A673 (cell line): ENCODE measurements around the gene SYNE1.

Experiments
- EZH2 ChIP-seq: fragments of 200-600 bp; sonication (generic); IDR thresholded peaks from 2 replicates; pipeline ENCODE4 v1.6.1; 2017; ENCODE audit warnings: borderline replicate concordance, low read depth, mild to moderate bottlenecking, mixed read lengths, antibody characterized with exemption, low read length; ENCODE audit not compliant: poor library complexity, severe bottlenecking
- TF ChIP-seq, protein P1 (sequence below): fragments of 300-800, 200-600 bp; sonication (generic); conservative IDR thresholded peaks from 2 replicates; pipeline ENCODE4 v1.5.1; 2017; ENCODE audit warnings: low read depth, mild to moderate bottlenecking, antibody characterized with exemption, low read length, moderate library complexity, mixed read lengths

DNA sequence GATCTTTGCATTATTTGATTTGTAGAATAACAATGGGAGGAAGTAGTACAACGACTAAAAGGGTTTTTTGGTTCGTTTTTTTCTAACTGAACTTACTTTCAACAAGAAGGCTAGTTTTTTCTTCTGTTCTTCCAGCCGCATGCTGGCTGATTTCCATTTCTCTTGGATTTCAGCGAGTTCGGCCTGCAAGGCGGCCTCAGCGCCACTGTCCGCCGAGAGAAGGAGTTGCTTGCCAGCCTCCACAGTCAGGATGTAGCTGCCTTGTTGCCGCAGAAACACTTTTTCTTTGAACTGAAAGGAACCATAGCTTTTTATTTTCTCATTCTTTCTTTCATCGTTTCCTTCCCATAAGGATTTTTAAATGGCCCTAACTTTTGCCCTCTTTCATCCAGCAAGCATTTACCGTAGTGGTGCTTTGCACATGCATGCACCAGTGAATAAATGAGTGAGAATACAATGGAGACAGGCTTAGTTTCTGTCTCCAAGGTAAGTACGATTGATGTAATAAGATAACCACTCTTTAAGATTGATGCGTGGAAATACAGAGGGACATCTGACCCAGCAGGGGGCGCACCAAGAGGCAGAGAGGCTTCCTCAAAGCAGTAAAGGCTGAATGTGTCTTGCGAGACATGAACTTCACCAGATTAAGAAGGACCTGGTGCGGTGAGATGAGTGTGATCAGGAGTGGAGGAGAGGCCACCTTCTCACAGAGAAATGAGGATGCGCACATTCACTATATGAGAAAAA, 430.9 kb downstream of the SYNE1 start:
- TF ChIP-seq, protein P1, sequence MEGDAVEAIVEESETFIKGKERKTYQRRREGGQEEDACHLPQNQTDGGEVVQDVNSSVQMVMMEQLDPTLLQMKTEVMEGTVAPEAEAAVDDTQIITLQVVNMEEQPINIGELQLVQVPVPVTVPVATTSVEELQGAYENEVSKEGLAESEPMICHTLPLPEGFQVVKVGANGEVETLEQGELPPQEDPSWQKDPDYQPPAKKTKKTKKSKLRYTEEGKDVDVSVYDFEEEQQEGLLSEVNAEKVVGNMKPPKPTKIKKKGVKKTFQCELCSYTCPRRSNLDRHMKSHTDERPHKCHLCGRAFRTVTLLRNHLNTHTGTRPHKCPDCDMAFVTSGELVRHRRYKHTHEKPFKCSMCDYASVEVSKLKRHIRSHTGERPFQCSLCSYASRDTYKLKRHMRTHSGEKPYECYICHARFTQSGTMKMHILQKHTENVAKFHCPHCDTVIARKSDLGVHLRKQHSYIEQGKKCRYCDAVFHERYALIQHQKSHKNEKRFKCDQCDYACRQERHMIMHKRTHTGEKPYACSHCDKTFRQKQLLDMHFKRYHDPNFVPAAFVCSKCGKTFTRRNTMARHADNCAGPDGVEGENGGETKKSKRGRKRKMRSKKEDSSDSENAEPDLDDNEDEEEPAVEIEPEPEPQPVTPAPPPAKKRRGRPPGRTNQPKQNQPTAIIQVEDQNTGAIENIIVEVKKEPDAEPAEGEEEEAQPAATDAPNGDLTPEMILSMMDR: peak; percentile 63
- no peak for TF ChIP-seq EZH2
